NCI-H82 treated with DMSO at 0.1 percent for 48 hours (cell line): ENCODE measurements around the gene CFP.

Source experiments
- DNase-seq: peaks from one replicate; lab custom pipeline; 2025; ENCODE audit not compliant: unreplicated experiment; lab: John Stamatoyannopoulos, UW

CFP gene

DNA sequence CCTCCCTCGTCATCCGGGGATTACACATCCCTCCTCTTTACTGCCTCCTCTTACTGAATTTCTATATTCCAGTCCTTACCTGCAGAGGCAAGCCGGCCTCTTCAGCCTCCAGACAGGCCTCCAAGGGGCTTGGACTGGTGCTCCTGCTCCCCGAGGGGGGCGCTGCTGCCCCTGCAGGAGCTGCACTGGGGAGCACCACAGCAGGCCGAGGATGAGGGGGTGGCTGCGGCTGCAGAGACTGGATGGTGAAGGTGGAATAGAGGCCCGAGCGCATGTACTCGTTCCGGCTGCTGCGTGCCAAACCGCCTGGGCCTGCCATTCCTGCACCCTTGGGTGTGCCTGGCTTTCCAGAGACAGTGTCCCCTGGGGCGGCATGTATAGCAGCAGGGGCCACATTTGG lies 9.1 kb upstream of the CFP start:
- no peak for DNase-seq

DNA sequence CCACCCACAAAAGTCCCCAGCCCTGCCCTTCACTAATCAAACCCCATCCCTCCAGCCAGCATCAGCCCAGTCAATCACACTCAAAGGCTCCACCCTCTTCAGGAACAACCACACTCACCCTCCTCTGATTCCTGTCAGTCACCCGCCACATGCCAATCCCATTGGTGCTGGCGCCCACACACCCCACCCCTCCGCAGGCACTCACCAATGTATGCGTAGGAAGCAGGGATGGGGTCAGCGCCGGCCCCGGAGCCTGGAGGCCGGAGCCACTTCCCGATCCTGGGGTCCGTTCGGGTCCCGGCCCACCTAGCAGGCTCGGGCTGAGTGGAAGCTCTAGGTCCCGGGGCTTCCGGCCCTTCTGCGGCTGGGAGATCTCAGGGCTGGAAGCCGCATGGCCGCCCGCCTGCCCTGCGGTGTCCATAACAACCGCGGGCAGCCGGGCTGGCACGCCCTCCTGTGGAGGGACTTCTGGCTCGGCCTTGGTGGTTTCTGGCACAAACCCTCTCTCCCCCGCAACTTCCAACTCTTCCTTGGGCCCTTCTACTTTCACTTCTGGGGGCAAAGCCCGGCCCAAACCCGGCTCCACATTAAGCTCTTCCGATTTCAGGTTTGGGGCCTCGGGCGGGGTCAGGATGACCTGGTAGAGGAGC lies 7.9 kb upstream of the CFP start:
- DNase-seq, result no peak

DNA sequence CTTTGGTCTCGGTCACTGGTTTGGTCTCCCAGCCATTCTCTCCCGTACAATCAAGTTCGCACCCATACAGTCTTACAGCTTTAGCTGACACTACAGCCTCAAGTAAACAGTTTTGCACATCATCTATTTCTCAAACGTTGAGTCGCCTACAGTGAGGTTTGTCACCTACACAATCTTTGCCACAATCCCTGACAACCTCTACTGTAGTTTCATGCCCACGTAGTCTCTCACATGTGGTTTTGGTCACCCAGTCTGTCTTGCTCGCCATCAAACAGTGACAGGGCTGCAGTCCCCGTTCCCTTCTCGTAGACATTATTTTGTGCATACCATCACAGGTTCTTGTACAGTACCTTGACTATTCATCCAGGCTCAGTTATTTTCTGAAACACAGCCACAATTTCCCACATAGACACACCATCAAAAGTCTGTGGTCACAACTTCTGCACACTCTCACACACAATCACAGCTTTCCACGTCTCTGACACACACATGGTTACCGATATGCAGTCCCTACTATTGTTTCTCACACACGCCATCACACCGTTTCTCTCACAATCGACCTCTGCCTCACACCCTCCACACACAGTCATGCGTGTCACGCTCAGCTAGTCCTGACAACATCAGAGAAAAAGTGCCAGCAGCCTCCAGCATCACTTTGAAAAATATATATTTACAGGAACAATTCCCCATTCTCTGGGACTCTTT lies 5.3 kb upstream of the CFP start:
- no peak for DNase-seq

DNA sequence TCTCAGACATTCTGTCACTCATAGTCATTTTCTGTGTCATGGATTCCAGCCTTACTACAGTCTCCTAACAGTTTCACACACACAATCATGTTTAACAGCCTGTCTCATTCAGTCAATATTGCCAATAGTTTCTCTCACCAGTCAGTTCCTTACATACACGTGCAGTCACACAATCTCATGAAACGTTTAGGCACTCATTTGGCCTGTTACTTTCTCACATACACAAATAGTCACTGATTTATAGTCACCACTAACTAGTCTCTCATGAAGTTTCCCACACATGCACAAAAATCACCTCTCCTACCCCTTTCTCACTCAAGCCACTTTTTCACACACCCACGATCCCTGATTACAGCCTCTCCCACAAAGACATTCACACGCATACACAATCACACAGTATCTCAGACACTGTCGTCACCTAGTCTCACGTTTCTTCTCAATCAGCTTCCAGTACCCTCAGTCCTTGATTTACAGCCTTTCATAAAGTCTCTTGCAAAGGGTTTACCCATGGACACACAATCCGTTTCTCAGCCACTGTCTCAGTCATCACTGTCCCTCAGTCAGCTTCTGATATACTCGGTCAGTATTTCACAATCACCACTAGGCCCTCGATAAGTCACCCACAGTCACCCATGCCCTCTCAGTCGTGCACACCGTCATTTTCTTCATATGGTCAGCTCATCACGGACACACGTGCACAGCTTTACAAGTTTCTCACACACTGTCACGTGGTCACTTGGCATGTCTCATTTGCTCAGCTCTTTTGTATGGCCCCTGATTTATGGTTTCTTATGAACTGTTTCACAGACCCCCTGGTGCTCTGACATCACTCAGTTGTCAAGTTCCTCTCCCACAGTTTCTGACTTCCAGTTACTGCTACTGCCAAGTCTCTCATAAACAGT lies 4.2 kb upstream of the CFP start:
- no peak for DNase-seq

DNA sequence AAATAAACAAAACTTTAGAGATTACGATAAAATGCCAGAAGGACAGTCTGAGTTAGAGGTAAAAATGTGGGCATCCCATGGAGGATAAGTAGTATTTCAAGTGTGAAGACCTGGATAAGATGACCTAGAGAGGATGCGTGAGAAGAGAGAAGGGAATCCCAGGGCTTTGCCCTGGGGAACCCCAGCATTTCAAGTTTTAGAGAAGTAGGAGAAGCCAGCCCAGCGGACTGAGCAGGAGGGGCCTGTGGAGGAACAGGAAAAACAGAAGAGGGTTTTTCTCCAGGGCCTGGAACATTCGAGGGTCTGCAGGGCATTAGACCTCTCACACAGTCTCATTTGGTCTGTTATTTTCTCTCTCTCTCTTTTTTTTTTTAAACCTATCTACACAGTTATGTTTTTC lies 2.9 kb upstream of the CFP start:
- DNase-seq, result no peak

DNA sequence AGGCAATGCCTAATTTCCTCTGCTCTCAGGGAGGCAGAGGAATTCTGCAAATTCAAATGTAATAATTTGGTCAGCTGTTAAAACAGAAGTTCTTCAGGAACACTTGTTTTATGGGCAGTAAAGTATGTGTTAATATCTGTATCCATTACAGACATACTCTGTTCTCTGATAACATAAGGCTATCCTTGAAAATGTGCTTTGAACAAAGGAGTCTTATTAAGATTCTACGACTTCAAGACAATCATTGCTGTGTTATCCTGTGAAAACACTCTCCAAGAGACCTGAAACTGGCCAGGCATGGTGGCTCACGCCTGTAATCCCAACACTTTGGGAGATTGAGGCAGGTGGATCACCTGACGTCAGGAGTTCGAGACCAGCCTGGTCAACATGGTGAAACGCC lies 1.9 kb upstream of the CFP start:
- no peak for DNase-seq

DNA sequence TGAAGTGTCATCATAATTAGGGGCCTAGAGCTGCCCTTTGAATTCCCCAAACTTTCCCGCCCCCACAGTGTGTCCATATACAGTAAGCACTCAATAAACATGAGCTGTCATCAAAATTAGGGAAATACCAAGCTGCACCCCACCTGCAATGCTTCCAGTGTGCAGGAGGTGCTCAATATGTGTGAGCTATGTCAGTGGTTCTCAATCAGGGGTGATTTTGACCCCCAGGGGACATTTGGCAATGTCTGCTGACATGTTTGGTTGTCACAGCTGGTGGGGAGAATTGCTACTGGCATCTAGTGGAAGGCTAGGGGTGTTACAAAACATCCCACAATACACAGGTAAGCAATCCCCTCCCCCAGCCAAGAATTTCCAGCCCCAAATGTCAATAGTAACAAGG lies 748 bp downstream of the CFP start:
- no peak for DNase-seq

DNA sequence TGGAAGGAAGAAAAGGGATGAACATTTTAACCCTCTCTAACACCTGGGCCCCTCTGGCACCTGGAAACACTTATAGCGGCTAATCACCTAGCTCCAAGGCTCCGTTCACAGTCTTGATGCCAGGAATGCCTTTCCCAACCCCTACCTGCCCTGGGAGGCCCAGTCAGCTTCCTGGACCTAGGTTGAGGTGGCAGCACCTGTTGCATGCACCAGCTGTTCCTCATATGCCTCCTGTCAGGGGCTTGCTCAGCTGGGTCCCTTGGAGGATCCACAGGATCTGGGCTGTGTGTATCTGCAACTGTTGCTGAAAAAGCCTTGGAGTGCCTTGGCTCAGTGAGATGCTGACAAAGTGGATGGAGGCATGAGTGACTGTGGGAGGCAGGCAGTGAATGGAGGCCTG lies 4.4 kb downstream of the CFP start:
- DNase-seq, result no peak

DNA sequence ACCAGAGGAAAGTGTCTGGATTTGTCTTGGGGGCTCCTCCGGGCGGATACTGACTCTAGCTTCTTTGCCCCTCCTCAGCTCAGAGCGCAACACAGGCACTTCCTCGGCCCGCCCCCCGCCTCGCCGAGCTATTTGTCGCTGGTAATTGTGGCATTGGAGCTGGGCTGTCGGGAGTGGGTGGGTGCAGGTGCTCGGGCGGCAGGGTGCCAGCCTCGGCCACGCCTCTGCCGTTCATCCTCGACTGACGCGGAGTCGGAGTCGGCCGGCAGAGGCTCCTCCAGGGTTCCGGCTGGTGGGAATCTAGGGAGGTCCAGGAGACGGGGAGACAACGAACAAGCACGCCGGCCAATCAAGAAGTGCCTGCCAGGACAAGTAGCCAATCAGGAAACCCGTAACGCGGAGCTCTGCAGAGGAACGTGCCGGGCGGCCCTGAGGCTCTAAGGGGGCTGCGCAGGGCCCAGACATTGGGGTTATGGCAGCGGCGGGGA lies 6.1 kb downstream of the CFP start:
- peak; percentile 75 for DNase-seq

DNA sequence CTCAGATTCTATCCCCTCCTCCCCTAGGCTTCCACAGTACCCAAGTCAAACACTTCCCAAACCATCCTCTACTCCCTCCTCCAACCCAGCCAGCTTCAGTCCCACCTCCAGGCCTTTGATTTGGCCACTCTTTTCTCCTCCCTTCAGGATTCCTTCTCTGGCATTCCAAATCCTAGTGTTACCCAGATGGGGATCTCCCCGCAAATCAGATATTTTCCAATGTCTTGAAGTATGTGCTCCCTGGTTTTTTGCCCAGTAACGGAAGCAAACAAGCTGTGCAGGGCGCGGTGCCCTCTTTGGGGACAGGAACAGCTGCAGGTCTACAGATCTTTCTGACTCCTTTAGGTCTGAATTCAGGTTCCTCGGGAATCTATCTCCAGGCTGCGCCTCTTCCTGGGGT lies 7.9 kb downstream of the CFP start:
- DNase-seq, result no peak

DNA sequence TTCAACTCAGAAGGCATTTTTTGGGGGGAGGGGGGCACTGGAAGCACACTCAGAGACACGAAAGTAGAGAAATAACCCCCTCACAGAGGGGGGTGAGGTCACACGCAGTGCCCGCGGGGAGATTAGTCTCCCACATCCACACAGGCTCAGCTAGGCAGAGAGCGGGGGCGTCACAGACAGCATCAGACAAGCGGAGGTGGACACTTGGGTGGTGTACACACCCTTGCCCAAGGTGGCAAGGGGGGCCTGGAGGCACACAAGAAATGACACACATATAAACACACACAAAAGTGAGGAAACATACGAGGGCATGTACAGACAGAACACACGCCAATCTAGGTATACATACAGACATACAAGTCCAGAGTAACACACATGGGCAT lies 9.4 kb downstream of the CFP start:
- no peak for DNase-seq

DNA sequence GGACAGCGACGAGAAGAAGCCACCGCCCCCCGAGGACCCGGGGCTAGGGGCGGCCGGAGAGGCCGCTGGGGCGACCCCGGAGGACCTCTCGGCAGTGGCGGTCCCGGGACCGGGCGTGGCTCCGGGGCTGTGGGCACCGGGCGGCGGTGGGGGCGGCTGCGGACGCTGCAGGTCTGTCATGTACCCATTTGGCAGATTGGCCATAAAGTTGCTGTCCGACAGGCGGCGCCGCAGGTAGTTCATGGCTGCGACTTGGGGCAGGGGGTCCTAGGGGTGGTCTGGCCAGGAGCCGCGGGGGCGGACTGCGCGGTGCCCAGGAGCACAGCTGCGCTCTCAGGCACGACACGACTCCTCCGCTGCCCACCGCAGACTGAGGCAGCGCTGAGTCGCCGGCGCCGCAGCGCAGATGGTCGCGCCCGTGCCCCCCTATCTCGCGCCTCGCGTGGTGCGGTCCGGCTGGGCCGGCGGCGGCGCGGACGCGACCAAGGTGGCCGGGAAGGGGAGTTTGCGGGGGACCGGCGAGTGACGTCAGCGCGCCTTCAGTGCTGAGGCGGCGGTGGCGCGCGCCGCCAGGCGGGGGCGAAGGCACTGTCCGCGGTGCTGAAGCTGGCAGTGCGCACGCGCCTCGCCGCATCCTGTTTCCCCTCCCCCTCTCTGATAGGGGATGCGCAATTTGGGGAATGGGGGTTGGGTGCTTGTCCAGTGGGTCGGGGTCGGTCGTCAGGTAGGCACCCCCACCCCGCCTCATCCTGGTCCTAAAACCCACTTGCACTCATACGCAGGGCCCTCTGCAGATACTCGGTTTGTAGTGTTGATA lies 10.0 kb downstream of the CFP start, which contains the start of gene SYN1:
TSS of gene SYN1 (minus strand) at position 372 of the 817 bp plus-strand sequence. CDS start at position 243, 129 bp downstream.
- DNase-seq, result peak; percentile 29

DNA sequence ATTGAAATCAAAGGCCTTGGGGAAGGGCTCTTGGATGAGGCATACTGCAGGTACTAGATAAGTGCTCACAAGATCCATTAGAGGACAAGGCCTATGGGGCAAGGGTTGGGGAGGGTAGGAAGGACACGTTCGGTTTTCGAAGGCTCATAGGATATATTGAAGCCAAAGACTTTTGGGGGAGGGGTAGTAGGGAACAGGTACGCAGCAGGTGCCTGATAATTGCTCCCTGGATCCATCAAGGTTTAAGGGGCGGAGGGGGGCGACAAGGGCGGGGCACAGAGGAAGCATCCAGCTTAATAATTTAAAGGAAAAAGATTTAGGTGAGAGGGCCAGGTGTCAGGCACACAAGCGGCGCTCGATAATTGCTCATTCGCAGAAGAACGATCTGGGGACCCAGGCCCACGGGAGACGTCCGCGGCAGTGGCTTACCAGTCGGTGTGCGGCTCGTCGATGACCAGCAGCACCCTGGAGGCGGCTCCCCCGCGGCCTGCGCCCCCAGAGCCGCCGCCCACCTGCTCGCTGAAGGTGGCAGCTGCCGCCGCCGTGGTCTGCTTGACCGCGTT lies 10.7 kb downstream of the CFP start:
- no peak for DNase-seq

DNA sequence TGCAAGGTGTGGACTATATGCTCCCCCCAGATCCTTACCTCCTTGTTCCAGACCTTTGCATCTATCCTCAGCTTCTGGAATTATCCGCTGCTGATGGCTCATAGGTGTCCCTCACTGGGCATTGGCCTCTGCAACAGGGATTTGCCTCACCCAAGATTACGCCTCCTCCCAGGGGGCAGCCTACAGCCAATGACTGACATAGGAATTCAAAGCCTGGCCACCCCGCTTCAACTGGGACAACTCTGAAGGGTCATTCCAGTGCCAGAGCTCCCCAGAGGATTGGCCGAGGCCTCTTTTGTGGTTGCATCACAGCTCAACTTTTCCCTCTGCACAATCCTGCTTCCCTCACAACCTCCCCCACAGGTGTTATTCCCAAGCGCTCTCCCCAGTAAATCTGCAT lies 15.1 kb downstream of the CFP start:
- no peak for DNase-seq

DNA sequence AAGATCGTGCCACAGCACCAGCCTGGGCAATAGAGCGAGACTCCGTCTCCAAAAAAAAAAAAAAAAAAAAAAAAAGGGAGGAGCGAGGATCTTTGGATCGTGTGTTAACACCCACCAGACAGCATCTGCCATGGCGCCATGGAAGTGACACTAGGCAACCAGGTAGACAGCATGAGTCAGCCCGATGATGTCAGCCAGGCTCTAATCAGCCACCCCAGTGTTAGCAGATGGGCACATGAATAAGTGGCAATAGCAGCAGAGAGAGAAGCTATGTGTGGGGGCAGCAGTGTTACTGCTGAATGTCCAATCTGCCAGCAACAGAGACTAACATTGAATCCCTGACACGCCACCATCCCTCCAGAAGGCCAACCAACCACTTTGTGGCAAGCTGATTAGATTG lies 16.6 kb downstream of the CFP start:
- DNase-seq, result no peak

DNA sequence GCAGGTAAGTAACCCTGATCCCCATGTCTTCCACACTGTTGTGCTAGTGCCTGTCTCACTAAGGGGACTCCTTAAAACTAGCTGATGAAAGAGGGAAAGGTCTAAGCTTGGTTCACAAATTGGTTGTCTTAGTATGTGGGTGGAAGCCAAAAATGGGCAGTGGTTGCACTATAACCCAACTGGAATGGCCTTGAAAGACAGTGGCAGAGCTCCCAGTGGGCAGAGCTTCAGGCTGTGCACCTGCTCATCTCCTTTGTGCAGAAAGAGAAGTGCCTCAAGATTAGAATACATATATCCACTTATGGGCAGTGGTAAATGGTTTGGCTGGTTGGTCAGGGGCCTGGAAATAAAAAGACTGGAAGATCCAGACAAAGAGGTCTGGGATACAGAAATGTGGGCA lies 17.3 kb downstream of the CFP start:
- no peak for DNase-seq

DNA sequence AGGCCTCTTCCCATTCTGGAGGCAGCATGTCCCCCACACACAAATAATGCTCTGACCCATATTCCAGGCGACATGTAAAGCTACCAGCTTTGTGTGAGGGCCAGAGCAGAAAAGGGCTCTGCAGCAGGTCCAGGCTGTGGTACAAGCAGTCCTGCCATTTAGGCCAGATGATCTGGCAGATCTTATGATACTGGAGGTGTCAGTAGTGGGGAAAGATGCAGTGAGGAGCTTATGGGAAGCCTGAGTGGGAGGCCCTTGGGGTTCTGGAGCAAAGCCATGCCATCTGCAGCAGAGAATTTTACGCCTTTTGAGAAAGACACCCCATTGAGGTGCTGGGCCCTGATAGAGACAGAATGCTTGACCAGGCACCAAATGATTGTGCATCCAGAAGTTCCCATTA lies 17.8 kb downstream of the CFP start:
- no peak for DNase-seq

DNA sequence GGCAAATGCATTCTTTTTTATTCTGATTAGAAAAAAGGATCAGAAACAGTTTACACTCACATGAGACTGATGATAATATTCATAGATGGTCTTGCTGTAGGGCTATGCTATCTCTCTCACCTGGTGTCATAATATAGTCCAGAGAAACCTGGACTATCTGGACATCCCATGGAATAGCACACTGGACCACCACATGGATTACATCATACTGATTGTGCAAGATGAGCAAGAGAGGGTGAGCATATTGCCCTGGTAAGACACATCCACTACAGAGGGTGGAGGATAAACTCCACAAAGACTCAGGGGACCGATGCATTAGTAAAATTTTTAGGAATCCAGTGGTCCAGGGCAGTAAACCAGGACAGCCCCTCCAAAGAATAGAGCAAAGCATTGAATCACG lies 18.2 kb downstream of the CFP start:
- no peak for DNase-seq

DNA sequence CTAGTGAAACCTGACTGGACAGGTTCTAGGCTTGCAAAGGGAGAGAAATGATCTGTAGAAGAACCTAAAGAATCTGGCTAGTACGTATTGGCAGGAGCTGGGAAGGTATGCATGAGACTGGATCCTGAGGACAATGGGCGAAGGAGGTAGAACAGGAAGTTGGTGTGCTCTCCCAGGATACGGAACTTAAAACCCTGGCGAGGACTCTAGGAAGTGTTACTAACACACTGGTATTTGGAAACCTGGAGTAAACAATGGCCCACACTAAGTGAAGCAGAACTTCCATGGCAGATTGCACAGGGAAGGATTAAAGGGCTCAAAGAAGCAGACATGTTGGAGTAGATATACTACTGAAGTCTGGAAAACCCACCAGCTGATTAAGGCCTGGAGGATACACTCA lies 19.2 kb downstream of the CFP start:
- no peak for DNase-seq

DNA sequence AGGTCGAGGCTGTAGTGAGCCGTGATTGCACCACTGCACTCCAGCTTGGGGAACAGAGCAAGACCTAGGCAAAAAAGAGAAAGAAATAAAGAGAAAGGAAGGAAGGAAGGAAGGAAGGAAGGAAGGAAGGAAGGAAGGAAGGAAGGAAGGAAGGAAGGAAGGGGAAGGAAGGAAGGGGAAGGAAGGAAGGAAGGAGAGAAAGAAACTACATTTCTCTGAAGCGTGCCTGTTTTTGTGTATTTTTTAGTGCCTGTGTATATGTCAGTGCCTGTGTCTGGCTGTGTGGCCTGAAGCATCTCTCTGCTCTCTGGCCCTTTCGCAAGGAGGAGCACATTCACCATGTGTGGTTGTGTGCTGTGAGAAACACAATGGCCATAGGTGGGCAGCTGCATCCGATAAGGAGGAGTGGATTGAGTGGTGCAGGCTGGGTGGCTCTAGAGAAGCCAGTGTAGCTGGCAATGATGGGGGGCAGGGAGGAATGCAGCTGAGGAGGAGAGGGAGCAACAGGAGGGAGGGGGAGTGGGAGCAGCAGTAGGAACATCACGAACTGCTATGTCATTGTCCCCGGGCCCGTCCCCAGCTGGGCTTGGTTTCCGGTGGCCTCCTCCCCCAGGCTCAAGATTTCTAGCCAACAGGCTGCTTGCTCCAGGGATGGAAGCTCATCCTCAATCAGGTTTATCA lies 21.5 kb downstream of the CFP start:
- DNase-seq, result no peak
